ENCODE data around the gene TENT5C.
A peak's percentile ranks its signal among the peaks of the same experiment; 100 is the strongest.

The TENT5C gene

DNA sequence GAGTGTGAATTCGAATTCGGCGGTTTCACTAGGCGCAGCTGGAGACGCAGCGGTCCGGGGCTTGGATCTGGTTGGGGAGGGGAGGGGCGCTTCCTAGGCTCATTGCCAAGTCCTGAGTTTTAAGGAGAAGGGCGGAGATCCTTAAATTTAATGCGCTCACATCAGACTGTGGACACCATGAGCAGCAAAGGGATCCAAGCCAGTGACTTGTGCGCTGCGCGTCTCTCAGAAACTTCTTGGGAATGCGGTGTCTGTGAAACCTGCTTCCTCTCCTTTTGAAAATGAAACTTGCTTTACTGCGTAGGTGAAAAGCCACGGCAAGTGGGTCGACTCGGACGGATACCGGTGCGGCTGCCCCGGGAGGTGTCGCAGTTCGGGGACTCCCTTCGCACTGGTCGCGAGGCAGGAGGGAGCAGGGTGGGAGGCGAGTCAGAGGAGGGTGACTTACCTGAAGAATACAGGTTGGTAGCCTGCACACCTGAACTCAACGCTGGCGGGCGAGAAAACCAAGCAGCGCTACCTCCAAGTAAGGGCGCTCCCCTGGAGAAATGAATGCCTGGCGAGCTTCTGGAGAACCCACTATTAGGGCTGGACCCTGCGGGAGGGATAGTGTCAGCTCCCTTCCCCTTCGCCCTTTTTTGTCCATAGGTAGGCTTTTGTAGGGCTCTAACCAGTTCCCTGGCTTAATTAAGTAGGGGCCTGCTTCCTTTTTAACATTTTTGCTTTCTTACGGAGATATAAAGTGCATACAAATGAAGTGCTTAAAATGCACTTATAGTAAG is 992 bp downstream of the TENT5C start:
- POLR2A ChIA-PET, result interaction anchor here (0.6 kb wide), 1 partner anchor 152 kb away, joined by 3 read pairs; no protein-coding TSS in a partner anchor
- no peak for DNase-seq (ENCODE audit: low read depth, low spot score)

DNA sequence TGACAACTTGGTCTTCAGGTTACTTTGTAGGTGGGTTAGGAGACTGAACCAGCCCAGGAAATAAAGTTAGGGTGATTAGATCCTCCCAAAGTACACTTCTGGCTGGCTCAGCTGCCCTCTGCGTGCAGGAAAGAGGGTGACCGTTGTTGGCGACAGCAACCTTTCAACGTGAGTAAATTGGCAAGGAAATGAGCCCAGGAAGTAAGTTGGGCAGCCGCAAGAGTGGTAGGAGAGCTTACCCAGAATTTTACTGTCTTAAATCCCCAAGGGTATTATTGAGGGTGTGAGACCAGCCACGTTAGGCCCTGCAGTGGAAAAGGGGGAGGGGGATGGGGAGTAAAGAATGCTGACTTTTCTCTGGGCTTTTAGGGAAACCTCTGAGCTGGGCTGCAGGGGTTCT is 1.6 kb downstream of the TENT5C start:
- TF ChIP-seq, protein P1, sequence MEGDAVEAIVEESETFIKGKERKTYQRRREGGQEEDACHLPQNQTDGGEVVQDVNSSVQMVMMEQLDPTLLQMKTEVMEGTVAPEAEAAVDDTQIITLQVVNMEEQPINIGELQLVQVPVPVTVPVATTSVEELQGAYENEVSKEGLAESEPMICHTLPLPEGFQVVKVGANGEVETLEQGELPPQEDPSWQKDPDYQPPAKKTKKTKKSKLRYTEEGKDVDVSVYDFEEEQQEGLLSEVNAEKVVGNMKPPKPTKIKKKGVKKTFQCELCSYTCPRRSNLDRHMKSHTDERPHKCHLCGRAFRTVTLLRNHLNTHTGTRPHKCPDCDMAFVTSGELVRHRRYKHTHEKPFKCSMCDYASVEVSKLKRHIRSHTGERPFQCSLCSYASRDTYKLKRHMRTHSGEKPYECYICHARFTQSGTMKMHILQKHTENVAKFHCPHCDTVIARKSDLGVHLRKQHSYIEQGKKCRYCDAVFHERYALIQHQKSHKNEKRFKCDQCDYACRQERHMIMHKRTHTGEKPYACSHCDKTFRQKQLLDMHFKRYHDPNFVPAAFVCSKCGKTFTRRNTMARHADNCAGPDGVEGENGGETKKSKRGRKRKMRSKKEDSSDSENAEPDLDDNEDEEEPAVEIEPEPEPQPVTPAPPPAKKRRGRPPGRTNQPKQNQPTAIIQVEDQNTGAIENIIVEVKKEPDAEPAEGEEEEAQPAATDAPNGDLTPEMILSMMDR (IDR thresholded peaks at IDR 0.05; ENCODE audit: insufficient read depth, low read length, missing control alignments), result no peak
- DNase-seq (ENCODE audit: low read depth, low spot score), result no peak
- ChIA-PET POLR2A (no interaction called here), CTCF (interaction anchor here (0.7 to 1.7 kb wide), 2 partner anchors 147 to 151 kb away, joined by 5 to 7 read pairs; no protein-coding TSS in a partner anchor)
- H3K4me3 ChIP-seq (ENCODE audit: low read depth, low read length), result no peak overlapping the region

More for the DNA sequence above, 992 bp downstream of the TENT5C start:
- H3K4me3 ChIP-seq (ENCODE audit: low read depth, low read length), result peak overlapping the region; percentile 76
- CTCF ChIA-PET, result interaction anchor here (0.8 to 1.7 kb wide), 4 partner anchors 31 to 148 kb away, joined by 3 to 7 read pairs (median 6); no protein-coding TSS in a partner anchor
- TF ChIP-seq, protein P1 (IDR thresholded peaks at IDR 0.05; ENCODE audit: insufficient read depth, low read length, missing control alignments), result no peak

DNA sequence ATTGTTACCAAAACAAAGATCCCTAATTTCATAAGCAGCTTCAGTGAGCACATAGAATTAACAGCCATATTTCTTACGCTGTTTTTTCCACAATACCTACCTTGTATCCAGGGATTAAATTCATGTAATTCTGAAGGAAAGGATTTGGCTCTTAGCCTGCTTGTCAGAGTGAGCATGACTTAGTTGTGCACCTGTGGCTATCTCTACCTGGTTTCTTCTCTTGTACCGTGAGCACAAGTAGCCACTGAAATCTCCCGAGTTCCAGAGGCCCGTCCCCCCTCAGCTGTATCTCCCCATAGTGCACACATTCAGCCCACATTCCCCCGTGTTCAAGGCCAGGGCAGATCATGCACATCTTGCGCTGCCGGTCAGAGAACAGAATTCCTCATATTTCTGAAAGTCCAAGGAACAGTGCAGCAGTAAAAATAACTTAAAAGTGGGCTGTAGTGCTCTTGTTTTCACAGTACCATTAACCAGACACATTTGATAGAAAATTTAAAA is 2.3 kb downstream of the TENT5C start:
- TF ChIP-seq, protein P1 (IDR thresholded peaks at IDR 0.05; ENCODE audit: insufficient read depth, low read length, missing control alignments), result no peak
- POLR2A ChIA-PET, result no interaction called here
- DNase-seq (ENCODE audit: low read depth, low spot score), result no peak
- no peak overlapping the region for H3K4me3 ChIP-seq (ENCODE audit: low read depth, low read length)
- CTCF ChIA-PET, result interaction anchor here (0.7 to 1.7 kb wide), 2 partner anchors 146 to 150 kb away, joined by 5 to 7 read pairs; no protein-coding TSS in a partner anchor

DNA sequence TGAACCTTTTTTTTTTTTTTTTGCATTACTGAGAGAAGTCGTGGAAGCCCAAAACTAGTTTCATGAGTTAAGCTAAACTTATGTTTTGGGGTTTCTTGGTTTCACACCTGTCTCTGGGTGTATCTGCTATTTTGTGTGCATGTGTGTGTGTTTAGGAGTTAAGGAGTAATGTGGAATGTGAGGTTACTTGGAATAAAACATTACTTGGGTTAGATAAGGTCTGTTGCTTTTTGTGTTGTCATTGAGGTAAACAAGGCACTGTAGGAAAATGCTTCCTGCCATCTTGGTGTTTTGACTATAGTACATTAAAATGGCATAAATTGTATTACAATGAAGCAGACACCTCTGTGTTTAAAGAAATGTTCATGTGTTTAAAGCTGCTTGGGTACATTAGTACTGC is 2.9 kb downstream of the TENT5C start:
- H3K4me3 ChIP-seq (ENCODE audit: low read depth, low read length), result no peak overlapping the region
- TF ChIP-seq, protein P1 (IDR thresholded peaks at IDR 0.05; ENCODE audit: insufficient read depth, low read length, missing control alignments), result no peak
- DNase-seq (ENCODE audit: low read depth, low spot score), result no peak
- POLR2A ChIA-PET, result no interaction called here
- CTCF ChIA-PET, result interaction anchor here (1.7 to 1.9 kb wide), 2 partner anchors 73 to 146 kb away, joined by 6 to 7 read pairs; no protein-coding TSS in a partner anchor

DNA sequence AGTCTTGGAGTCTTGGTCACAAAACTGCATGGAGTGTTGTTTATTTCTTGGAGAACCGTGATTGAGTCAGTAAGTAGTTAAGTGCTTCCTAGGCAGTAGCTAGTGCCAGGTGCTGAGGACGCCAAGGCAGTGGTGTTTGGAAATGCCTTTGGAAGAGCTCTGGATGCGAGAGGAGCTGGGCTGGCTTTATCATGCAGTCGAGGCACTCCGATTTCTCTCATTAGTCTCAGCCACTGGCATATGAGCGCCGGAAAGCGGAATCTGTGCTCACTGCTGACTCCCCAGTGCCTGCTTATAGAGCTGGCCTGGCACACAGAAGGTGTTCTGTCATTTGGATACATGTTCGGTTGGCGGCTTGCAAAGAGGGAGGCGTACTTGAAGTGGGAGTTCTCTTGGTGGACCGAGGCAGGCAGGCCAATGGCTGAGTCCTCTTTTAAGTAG is 3.6 kb downstream of the TENT5C start:
- no peak overlapping the region for H3K4me3 ChIP-seq (ENCODE audit: low read depth, low read length)
- ChIA-PET POLR2A (no interaction called here), CTCF (interaction anchor here (1.9 kb wide), 1 partner anchor 74 kb away, joined by 6 read pairs; no protein-coding TSS in a partner anchor)
- TF ChIP-seq, protein P1 (IDR thresholded peaks at IDR 0.05; ENCODE audit: insufficient read depth, low read length, missing control alignments), result no peak
- DNase-seq (ENCODE audit: low read depth, low spot score), result no peak

DNA sequence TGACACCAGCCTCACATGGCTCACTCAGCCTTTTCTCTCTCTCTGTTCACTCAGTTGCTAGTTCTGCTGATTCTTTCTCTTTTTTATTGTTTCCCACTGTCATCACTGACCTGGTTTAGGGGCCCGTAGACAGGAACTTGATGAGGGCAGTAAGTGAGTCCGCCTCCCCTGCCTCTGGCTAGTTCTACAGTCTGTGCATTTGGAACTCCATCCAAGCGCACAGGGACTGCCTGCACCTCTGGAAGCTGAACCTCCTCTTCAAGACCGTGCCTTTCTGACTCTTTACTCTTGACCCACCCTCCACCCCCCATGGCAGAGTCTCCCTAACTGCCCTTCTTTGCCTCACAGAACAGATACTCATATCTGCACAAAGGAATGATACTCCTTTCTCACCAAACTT is 4.2 kb downstream of the TENT5C start:
- ChIA-PET CTCF (interaction anchor here (1.9 kb wide), 1 partner anchor 75 kb away, joined by 6 read pairs; no protein-coding TSS in a partner anchor), POLR2A (no interaction called here)
- DNase-seq (ENCODE audit: low read depth, low spot score), result no peak
- H3K4me3 ChIP-seq (ENCODE audit: low read depth, low read length), result no peak overlapping the region
- TF ChIP-seq, protein P1 (IDR thresholded peaks at IDR 0.05; ENCODE audit: insufficient read depth, low read length, missing control alignments), result no peak

All from AG04449 (cell line).